T-helper 2 cell (primary cell): ENCODE data around the gene HIVEP3.

Experiments used
- DNase-seq, 5 experiments: peaks; one replicate each; pipeline versions ENCODE4 v3.0.0 to v3.0.0-alpha.2; 2012 to 2022

HIVEP3 gene

GRCh38 chr1:41529621-41530395, 388.9 kb downstream of the HIVEP3 start:
- no peak for DNase-seq

- no peak for DNase-seq
Measured at GRCh38 chr1:41528726-41529605, 389.8 kb downstream of the HIVEP3 start.

GRCh38 chr1:41528106-41528505, 390.6 kb downstream of the HIVEP3 start:
- no peak for DNase-seq

- DNase-seq: no peak
Measured at GRCh38 chr1:41526956-41527561, 391.7 kb downstream of the HIVEP3 start.

- DNase-seq: no peak
Measured at GRCh38 chr1:41525891-41526587, 392.7 kb downstream of the HIVEP3 start.

- no peak for DNase-seq
Measured at GRCh38 chr1:41524676-41525675, 393.7 kb downstream of the HIVEP3 start.

- no peak for DNase-seq
Measured at GRCh38 chr1:41523949-41524675, 394.6 kb downstream of the HIVEP3 start.

- DNase-seq: no peak
Measured at GRCh38 chr1:41523071-41523470, 395.7 kb downstream of the HIVEP3 start.

GRCh38 chr1:41521766-41522165, 397.0 kb downstream of the HIVEP3 start:
- DNase-seq: no peak

GRCh38 chr1:41520951-41521752, 397.6 kb downstream of the HIVEP3 start:
- no peak for DNase-seq

- DNase-seq: no peak
Measured at GRCh38 chr1:41519667-41520066, 399.1 kb downstream of the HIVEP3 start.

- DNase-seq: no peak
Measured at GRCh38 chr1:41518471-41518870, 400.3 kb downstream of the HIVEP3 start.

GRCh38 chr1:41517062-41517438, 401.7 kb downstream of the HIVEP3 start:
- no peak for DNase-seq

GRCh38 chr1:41516168-41517061, 402.3 kb downstream of the HIVEP3 start:
- DNase-seq: peak in 3 of 5 experiments; percentile 26 to 48 (median 41)

GRCh38 chr1:41515778-41516167, 402.9 kb downstream of the HIVEP3 start:
- no peak for DNase-seq

GRCh38 chr1:41515131-41515678, 403.5 kb downstream of the HIVEP3 start:
- no peak for DNase-seq

- no peak for DNase-seq
Measured at GRCh38 chr1:41514381-41514780, 404.3 kb downstream of the HIVEP3 start.

GRCh38 chr1:41513383-41513735, 405.4 kb downstream of the HIVEP3 start:
- DNase-seq: peak in 1 of 5 experiments; percentile 12
